ENCODE data around the gene BMPR1A.
"Not testable (repeated sequence)": the region's sequence is repeated elsewhere in the genome, so short reads cannot be mapped to it uniquely, and the experiment has no call there.

Gene BMPR1A

GRCh38 chr10:86940076-86940475 is 183.7 kb downstream of the BMPR1A start:
- not testable (repeated sequence) for DNase-seq (ENCODE audit: low read depth in 2 of 2)

GRCh38 chr10:86940677-86941076 is 184.3 kb downstream of the BMPR1A start:
- no peak for DNase-seq (ENCODE audit: low read depth in 2 of 2)

- DNase-seq (ENCODE audit: low read depth in 2 of 2): no peak
Observed at GRCh38 chr10:86941426-86941825, 185.0 kb downstream of the BMPR1A start.

- DNase-seq (ENCODE audit: low read depth in 2 of 2): no peak
Observed at GRCh38 chr10:86941991-86942421, 185.6 kb downstream of the BMPR1A start.

- DNase-seq (ENCODE audit: low read depth in 2 of 2): no peak
Observed at GRCh38 chr10:86942441-86943315, 186.3 kb downstream of the BMPR1A start.

- no peak for DNase-seq (ENCODE audit: low read depth in 2 of 2)
Observed at GRCh38 chr10:86943316-86944030, 187.1 kb downstream of the BMPR1A start.

- DNase-seq (ENCODE audit: low read depth in 2 of 2): no peak
Observed at GRCh38 chr10:86944031-86944419, 187.6 kb downstream of the BMPR1A start.

- DNase-seq (ENCODE audit: low read depth in 2 of 2): no peak
Observed at GRCh38 chr10:86944471-86944870, 188.1 kb downstream of the BMPR1A start.

GRCh38 chr10:86944907-86945306 is 188.5 kb downstream of the BMPR1A start:
- no peak for DNase-seq (ENCODE audit: low read depth in 2 of 2)

GRCh38 chr10:86945361-86946212 is 189.2 kb downstream of the BMPR1A start:
- DNase-seq (ENCODE audit: low read depth in 2 of 2): no peak

GRCh38 chr10:86946213-86947155 is 190.1 kb downstream of the BMPR1A start:
- no peak for DNase-seq (ENCODE audit: low read depth in 2 of 2)

GRCh38 chr10:86947806-86948205 is 191.4 kb downstream of the BMPR1A start:
- DNase-seq (ENCODE audit: low read depth in 2 of 2): not testable (repeated sequence)

GRCh38 chr10:86950349-86950748 is 193.9 kb downstream of the BMPR1A start:
- DNase-seq (ENCODE audit: low read depth in 2 of 2): no peak

- no peak for DNase-seq (ENCODE audit: low read depth in 2 of 2)
Observed at GRCh38 chr10:86951184-86951761, 194.9 kb downstream of the BMPR1A start.

GRCh38 chr10:86952106-86952505 is 195.7 kb downstream of the BMPR1A start:
- DNase-seq (ENCODE audit: low read depth in 2 of 2): no peak

- DNase-seq (ENCODE audit: low read depth in 2 of 2): not testable (repeated sequence)
Observed at GRCh38 chr10:86952697-86953096, 196.3 kb downstream of the BMPR1A start.

- no peak for DNase-seq (ENCODE audit: low read depth in 2 of 2)
Observed at GRCh38 chr10:86953747-86954680, 197.6 kb downstream of the BMPR1A start.

GRCh38 chr10:86954681-86955500 is 198.5 kb downstream of the BMPR1A start:
- DNase-seq (ENCODE audit: low read depth in 2 of 2): no peak

Data from stimulated activated CD4-positive, alpha-beta T cell treated with anti-CD3 and anti-CD28 coated beads, Interleukin-4, amount 100 ng/mL, for 48 hours (primary cell).